GM15510 (cell line): Measurements from ENCODE around the gene DRC1.

ENCODE experiments used
- POLR2A ChIP-seq: IDR thresholded peaks from 3 replicates; pipeline ENCODE4 v1.6.1; 2011; ENCODE audit warnings: borderline replicate concordance; ENCODE audit not compliant: insufficient read length; ENCODE audit errors: extremely low read depth

The DRC1 gene

DNA sequence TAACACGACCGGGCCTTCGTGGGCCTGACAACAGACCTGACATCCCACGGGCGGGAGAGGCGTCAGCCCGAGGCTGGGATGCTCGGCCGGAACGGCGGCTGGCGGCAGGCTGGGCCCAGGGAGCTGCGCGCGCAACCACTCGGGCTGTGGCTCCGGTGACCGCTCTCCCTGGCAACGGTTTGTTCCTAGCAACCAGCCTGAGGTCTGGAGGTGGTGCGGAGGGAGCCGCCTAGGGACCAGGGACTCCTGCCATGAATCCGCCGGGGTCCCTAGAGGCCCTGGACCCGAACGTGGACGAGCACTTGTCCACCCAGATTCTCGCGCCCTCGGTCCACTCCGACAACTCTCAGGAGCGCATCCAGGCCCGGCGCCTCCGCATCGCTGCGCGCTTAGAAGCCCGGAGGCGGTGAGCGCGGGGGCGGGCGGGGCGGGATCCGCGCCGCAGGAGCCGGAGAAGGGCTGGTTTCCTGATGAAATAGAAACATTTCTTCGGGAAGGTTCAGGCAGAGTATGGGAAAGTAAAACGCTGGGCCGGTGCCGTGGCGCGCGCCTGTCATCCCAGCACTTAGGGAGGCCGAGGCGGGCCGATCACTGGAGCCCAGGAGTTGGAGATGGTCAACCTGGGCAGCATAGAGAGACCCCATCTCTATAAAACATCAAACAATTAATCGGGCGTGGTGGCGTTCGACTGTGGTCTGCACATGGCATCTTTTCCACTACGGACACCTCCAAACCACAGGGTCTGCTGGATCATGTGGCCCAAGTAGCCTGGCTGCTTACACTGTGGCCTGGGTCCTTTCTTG, at the start of gene DRC1:
Gene DRC1, plus strand, starts transcription at position 182 of the 803 bp plus-strand sequence. Its CDS starts 70 bp downstream, at position 252.
- TF ChIP-seq POLR2A, result no peak

DNA sequence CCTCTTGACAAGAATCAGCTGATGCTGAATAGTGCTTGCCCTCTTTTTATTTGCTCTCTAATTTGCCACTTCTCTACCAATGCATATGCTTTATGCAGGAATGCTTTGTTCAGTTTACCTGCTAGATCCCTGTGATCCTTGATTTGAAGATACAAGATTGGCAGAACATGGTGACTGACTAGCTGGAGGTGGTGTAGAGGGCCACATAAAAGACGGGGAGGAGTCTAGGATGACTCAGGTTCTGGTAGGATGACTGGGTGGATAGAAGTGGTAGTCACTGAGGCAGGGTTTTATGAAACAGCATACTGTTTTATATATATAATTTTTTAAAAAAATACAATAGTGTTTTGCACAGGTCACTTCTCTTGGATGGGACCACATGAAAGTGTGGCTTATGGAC, 48.8 kb upstream of the DRC1 start:
- no peak for TF ChIP-seq POLR2A

DNA sequence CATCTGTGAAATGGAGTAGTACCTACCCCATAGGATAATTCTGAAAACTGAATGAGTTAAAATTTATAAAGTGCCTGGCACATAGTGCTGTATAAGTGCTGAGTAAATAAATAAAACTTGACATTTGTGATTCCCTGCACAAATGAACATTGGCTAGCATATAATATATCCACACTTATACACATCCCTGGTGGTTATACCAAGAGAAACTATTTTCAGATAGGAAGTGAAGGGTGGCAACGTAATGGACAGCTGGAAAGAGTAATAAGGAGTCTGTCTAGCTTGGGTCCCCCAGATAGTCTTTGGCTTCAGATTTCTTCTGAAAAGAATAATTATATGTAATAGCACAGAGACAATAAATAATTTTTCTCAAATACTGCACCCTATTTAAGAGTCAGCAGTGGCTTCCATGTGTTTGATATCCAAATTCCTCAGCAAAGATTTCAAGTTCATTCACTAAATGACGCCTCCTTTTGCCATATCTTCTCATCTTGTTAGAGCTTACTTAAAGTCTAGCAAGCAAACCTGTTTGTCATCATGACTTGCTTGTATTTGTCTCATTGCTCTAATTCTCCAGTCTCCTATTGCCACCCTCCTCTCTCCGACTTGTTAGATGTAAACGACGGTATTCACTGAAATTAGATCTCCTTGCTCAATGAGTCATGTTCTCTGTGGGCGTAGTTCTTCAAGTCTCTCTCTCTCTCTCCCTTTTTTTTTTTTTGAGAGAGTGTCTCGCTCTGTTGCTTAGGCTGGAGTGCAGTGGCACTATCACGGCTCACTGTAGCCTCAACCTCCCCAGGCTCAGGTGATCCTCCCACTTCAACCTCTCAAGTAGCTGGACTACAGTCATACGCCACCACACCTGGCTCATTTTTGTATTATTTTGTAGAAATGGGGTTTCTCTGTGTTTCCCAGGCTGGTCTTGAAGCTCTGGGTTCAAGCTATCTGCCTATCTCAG, 46.4 kb upstream of the DRC1 start:
- TF ChIP-seq POLR2A, result no peak

DNA sequence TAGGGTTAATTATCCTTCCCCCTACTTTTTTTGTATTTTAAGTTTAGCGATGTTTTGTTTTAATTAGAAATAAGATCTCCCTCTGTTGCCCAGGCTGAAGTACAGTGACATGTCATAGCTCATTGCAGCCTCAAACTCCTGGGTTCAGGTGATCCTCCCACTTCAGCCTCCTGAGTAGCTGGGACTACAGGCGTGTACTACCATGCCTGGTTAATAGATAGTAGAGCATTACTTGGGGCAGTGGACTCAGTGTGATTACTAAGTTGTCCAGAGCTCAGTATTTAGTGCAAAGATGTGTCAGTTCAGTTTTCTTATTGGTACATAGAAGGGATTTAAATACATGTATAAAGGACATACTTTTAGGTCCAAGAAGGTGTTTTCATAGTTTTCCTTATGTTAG, 45.6 kb upstream of the DRC1 start:
- no peak for TF ChIP-seq POLR2A

DNA sequence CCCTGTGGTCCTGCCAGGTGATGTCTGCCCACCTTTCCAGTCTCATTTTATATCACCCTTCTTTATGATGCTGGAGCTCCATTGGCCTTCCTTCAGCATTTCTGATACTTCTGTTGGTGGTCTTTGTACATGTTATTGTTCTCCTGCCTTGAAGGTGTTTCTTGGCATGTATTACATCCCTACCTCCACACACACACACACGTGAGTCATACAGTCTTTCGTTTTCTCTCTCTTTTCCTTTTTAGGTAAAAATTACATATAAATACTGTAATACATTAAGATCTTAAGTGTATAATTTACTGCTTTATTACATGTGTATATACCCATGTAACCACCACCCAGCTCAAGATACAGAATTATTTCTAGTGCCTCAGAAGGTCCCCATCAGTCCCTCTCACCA, 44.9 kb upstream of the DRC1 start:
- TF ChIP-seq POLR2A, result no peak

DNA sequence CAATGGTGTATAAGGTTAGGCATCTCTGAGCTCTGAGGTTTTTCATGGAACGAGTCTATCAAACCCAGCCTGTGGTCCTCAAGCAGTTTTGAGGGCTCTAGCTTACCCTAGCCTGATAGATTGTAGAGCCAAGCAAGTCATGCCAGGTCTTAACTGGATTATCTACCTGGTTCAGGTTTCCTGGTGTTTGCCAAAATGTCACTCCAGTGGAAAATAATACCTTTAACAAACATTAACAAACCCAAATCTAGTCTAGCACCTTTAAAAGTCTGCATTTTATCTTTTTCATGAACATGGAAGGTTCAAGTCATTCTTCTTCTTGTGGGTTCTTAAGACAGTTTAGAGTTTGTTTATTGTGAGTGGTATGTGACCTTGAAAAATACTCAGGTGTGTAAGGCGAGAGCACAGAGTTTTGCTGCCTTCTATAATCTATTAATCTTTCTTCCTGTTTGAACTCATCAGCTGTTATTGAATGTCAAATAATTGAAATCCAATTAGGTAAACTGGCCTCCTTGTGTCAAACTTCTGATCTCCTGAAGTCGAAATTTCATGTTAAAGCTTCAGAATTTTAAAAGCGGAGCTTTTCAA, 41.7 kb upstream of the DRC1 start:
- TF ChIP-seq POLR2A, result no peak

DNA sequence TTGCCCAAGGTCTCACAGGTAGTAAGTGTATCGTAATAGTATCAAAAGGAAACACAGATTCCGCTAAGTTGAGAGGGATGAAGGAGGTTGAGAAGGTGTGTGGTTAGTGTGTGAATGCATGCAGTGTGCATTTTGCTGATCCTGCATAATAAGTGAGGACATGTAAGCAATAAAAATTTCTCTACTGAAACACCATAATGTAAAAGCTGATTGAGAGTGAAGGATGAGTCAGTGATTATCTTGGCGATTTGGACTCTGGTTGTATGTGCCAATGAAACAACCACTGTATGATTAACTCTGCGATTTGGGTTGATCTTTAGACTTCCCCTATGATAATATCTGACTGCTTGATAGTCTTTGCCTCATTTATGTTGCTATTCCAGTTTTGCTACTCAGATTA, 38.4 kb upstream of the DRC1 start:
- TF ChIP-seq POLR2A, result no peak

DNA sequence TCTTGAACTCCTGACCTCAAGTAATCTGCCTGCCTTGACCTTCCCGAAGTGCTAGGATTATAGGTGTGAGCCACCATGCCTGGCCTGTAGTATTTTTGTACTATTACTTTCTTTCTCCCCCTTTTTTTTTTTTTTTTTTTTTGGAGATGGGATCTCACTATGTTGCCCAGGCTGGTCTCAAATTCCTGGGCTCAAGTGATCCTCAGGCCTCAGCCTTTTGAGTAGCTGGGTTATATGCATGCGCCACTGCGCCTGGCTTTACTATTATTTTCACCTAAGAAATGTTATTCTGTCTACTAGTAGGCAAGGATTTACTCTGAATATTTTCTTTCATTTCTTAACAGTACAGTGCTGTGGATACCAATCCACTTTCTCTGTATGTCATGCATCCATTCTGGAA, 37.8 kb upstream of the DRC1 start:
- no peak for TF ChIP-seq POLR2A

DNA sequence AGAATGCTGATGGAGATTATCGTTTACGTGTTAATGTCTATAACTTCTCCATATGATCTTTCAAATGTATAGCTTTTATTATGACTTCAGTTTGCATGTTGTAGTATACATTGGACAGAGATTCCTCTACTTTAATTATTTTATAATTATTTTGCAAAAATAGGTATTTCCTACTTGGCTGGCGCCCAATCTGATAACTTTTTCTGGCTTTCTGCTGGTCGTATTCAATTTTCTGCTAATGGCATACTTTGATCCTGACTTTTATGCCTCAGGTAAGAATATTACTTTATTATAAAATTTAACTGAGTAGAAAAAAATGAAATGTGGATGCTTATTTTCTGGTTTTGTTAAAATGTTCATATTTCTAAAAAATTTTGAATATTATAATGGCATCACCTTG, 37.1 kb upstream of the DRC1 start:
- TF ChIP-seq POLR2A, result no peak

DNA sequence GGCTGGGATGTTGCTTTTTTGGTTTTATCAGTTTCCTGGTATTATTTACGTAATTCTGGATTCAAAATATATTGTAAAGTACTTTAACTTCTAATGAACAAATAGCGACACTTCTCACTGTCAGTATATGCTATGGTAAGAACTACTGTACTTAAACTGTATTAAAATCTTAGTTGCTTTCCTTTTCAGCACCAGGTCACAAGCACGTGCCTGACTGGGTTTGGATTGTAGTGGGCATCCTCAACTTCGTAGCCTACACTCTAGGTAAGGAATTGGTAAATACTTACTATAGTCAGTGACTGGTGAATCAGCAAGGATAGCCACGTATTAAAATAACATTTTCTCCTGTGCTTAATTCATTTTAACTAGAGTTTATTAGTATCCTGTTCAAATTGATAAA, 34.8 kb upstream of the DRC1 start:
- TF ChIP-seq POLR2A, result no peak

DNA sequence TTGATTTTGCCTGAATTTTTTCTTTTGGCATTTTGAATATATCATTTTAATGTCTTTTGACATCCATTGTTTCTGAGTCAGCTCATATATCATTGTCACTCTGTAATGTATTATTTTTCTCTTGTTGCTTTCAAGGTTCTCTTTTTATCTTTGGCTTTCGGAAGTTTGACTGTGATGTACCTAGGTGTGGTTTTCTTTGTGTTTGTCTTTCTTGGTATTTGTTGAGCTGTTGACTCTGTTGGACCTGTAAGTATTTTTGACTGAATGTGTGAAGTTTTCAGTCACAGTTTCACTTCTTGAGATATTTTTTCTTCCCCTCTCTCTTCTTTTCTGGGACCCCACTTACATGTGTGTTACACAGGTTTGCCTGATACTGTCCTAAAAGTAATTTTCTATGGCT, 24.9 kb upstream of the DRC1 start:
- TF ChIP-seq POLR2A, result no peak

DNA sequence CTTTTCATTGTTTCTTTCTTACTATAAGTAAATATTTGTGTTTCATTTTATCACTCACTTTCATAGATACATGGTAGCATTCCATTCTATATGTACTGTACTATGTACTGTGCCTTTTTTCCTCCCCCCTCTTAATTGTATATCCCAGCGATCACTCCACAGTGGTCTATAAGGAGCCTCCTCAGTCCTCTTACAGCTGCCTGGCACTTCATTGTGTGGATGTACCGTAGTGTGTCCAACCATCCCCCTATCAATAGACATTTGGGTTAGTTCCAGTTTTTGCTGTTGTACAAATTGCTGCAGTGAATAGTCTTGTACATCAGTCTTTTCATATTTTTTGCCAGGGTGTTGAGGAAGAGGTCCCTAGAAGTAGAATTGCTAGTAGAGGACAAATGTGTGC, 21.4 kb upstream of the DRC1 start:
- no peak for TF ChIP-seq POLR2A

DNA sequence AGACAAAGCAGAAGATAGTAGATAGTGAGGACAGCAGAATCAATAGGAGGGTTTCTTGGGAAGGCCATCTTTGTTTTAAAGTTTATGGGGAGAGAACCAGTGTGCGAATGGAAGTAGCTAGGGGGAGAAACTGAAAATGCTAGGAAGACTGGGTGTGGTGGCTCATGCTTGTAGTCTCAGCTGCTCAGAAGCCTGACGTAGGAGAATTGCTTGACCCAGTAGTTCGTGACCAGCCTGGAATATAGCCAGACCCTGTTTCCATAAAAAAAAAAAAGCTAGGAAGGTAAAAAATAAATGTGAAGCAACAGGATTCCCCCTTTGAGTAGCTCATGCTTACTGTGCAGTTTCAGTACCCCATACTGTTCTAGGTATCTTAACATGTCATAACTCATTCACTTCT, 19.2 kb upstream of the DRC1 start:
- TF ChIP-seq POLR2A, result no peak

DNA sequence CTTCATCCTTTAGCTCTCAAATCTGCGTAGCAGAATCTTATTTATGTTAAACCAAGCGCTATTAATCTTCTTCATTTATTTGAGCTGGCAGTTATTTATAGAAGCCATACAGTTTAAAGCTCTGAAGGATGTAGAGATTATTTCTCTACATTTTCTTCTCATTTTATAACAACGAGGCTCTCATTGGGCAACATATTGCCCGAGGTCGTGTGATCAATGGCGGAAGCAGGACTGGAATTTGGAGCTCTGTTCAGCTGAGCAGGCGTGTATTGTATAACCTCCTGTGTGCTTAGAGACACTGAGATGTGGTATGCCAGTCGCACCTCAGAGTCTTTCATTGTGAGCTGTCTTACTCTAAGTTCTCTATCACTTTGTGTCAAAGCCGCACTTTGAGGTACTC, 17.5 kb upstream of the DRC1 start:
- TF ChIP-seq POLR2A, result no peak

DNA sequence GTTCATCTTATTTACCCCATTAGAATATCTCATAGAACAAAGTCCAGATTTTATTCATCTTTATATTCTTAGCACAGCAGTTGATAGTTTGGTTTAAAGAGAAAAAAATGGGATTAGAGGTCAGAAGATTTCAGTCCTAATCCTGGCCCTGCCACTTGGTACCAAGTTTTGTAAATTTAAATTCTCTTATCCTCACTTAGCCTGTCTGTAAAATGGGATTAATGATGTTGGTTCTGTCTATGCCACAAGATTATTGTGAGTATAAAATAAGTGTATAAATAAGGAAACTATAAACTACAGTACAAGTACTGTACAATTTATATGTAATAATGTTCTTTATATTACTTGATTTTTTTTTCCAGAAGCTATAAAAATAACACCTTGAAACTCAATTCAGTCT, 17.1 kb upstream of the DRC1 start:
- no peak for TF ChIP-seq POLR2A

DNA sequence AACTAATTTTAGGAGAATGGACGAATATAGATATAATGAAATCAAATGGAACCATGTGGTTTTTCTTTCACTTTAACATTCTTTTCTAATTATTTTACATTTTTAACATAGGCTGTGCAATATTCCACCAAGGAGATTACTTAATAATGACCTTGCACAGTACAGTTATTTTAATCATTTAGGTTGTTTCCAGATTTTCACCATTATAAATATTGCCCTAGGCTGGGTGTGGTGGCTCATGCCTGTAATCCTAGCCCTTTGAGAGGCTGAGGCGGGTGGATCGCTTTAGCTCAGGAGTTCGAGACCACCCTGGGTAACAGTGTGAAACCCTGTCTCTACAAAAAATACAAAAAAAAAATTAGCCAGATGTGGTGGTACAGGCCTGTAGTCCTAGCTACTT, 14.5 kb upstream of the DRC1 start:
- no peak for TF ChIP-seq POLR2A

DNA sequence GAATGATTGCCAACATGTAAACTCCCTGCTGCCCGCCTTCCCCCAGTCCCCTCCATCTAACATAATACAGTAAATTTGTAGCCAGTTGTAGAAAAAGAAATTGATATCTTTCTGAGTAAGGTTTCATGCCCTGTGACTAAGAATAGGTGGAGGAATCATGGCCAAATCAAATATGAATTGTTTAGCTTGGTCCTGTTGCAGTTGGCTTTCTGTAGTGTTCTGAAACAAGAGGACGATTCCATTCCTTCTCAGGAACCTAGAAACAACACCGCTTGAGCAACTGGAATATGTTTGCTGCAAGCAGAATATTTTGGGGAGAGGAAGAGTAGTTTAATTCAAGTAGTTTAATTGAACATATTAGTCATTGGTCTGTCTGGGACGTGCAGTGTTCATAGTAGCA, 7.0 kb upstream of the DRC1 start:
- TF ChIP-seq POLR2A, result no peak

DNA sequence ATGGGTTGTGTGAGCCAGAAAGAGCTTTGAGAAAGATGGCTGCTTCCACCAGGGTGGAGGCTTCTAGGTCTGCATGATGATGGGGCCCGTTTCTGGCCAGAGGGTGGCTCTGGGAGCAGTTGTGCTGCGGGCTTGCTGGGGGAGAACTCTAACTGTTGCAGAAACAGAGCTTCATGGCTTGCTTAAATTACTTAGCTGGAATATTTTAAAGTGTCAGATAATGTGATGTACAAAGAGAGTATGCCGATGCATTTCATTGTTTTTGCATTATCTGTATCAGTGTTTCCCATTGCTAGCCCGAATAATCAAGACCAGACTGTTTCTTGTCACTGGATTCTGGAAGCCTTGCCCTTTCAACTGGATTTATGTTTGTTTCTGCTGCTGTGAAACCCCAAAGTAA, 6.3 kb upstream of the DRC1 start:
- no peak for TF ChIP-seq POLR2A
